T follicular helper cell (primary cell): ENCODE results near the gene DMPK.

Source experiments
- DNase-seq: peaks from one replicate; pipeline ENCODE4 v3.0.0-alpha.2; 2020; ENCODE audit warnings: low read depth
- total RNA-seq, 2 experiments: gene quantifications; one replicate each; lab custom pipeline; 2026; lab: John Stamatoyannopoulos, UW

DMPK gene, protein sequence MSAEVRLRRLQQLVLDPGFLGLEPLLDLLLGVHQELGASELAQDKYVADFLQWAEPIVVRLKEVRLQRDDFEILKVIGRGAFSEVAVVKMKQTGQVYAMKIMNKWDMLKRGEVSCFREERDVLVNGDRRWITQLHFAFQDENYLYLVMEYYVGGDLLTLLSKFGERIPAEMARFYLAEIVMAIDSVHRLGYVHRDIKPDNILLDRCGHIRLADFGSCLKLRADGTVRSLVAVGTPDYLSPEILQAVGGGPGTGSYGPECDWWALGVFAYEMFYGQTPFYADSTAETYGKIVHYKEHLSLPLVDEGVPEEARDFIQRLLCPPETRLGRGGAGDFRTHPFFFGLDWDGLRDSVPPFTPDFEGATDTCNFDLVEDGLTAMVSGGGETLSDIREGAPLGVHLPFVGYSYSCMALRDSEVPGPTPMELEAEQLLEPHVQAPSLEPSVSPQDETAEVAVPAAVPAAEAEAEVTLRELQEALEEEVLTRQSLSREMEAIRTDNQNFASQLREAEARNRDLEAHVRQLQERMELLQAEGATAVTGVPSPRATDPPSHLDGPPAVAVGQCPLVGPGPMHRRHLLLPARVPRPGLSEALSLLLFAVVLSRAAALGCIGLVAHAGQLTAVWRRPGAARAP
- total RNA-seq, result 6.6 to 13.1 reads per million in 2 experiments

- no peak for DNase-seq
Observed at GRCh38 chr19:45782162-45782691, at the start of gene DMPK. Gene DMPK (minus strand): TSS chr19:45782490. CDS start chr19:45782352, 138 bp downstream.

- DNase-seq, result no peak
Observed at GRCh38 chr19:45828945-45829344, 46.7 kb upstream of the DMPK start.

DNA sequence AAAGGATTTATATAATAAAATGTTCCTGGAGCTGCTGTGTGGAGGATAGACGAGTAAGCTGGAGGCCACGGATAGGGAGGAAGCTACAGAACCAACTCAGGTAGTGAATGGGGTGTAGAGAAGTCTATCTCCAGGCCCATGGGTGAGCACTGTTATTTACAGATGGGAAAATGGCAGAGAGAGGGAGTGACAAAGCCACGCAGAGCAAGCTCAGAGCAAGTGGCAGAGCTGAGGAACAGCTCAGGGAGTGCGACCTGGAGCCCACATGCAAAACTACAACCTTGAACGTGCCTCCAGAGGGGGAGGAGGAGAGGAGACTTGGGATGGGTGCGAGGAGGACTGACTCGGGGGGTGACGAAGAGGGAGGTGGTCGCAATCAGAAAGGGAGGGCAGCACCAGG is 46.2 kb upstream of the DMPK start:
- DNase-seq, result no peak

DNA sequence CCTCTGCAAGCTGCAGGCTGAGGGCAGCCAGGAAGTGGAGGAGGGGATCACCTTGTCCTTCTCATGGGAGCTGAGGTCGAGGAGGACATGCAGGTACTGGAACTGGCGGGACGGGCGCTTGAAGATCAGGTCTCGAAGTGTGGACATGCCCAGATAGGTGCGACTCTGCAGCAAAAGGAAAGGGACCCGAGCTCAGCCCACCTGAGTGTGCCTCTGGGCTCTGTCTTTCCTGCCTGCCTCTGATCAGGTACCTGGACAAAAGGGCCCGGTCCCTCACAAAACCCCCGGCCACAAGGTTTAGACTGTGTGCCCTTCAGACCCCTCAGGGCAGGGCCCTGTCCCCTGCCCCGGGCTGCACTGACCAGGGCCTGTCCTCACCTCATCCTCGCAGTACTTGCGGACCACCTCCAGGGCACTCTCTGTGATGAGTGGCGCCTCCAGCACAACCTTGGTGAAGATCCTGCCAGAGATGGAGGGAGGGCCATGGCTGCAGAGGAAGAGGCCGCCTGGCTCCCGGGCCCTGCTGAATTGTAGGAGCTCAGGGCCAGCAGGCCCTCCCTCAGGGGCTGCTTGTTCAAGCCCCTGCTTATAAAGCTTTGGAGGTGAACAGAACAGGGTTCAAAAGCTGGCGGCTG is 45.3 kb upstream of the DMPK start:
- no peak for DNase-seq

- DNase-seq, result no peak
Observed at GRCh38 chr19:45826934-45827333, 44.6 kb upstream of the DMPK start.

DNA sequence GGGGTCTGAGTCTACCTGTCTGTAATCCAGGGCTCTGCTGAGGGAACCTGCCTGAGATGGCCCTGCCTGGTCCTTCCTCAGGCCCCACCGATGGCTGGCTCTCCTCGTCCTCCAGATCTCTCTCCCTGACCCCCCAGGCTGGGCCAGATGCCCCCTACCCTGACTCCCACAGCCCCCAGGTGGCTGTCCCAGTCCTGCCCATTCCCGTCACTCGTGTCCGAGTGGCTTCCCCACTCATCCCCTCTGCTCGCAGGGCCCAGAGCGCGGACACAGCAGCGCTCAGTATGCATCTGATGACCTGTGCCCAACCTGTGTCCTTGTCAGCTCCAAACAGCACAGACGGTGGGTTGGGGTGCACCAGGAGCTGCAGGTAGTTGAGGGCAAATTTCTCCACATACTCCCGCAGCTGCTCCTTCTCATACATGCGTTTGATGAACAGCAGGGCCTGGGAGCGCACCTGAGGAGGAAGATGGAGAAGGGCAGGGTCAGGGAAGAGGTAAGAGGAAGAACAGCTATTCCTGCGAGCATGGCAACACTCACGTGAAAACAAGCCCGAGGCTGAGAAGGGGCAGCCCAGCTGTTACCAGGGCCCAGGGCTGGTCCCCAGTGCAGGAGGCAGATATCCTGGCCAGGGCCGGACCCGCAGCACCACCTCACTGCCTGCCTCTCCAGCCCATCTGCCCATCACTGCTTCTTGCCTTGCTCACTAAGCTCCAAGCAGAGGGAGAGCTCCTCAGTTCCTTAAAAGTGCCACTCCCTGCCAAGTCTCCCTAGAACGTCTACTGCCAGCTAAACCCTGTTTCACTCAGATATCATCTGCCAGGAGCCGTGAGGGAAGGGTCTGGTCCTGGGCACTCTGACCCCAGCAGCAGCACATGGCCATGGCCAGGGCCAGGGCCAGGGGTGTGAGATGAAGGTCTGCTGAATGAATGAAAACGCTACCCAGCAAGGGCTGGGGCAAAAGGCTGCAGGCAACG is 43.9 kb upstream of the DMPK start:
- DNase-seq, result no peak

DNA sequence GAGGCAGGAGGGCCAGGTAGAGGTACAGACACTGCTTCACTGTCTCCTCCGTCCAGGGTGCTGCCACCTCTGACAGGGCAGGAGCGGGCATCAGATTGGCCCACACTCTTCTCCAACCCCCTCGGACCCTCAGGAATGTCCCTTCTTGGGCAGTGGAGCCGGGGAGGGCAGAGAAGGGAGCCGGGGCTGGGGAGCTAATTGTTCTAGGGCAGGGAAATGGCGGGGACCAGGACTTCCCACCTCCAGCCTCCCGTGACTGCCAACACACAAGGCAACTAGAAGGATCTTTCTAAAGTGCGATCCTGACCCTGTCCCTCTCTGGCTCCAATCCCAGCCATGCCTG is 42.9 kb upstream of the DMPK start:
- DNase-seq, result no peak

GRCh38 chr19:45824531-45825262 is 42.4 kb upstream of the DMPK start:
- no peak for DNase-seq

- DNase-seq, result no peak
Observed at GRCh38 chr19:45824041-45824471, 41.8 kb upstream of the DMPK start.

DNA sequence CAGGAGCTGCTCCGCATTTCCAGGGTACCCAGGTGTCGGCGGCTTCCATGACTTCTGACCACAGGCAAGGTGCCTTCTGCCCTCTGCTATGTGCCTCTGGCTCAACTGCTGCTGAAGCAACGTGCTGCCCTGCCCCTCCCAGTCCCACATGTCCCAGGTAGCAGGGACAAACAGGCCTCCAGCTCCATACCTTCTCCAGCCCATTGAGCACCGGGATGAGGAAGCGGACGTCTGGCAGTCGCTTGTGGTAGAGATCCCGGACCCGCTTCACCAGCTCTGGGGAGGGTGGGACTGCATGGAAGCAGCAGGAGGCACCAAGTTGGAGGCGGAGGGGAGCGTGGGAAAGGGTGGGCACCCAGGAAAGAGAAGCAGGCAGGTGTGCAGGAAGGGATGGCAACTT is 40.9 kb upstream of the DMPK start:
- no peak for DNase-seq

- DNase-seq, result no peak
Observed at GRCh38 chr19:45822716-45823115, 40.4 kb upstream of the DMPK start.

DNA sequence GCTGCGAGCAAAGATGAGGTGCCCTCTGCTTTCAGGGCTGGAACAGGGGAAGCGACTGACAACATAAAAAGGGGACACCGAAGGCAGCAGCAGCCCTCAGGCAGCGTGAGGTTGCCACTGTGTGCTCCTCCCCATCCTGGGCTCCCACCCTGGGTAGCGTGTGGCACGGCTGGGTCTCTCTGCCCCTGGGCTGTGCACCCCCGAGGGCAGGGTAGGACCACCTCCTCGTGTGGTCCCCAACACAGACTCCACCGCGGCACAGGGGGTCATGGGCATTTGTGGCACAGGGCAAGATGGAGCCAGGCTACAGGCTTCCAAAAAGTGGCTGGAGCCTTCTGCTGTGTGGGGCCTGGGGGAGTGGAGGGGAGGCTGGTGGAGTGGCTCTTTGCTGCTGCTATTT is 39.3 kb upstream of the DMPK start:
- DNase-seq, result no peak

DNA sequence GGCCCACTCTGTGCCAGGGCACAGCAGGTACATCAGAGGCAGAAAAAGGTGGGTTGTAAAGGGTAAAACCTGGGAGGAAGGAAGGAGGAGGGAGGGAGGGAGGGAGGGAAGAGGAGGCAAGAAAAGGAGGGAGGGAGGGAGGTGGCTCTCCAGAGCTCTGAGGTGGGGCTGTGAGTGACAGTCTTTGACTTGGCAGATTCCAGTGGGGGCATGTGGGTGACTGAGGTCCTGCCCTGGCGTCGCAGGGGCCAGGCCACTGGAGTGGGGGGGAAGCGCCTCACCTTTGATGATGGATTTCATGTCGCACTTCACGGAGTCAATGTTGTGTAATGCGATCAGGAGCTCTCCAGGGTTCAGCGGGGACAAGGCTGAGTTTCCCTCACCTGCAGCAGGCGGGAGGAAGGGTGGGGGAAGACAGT is 38.8 kb upstream of the DMPK start:
- no peak for DNase-seq

DNA sequence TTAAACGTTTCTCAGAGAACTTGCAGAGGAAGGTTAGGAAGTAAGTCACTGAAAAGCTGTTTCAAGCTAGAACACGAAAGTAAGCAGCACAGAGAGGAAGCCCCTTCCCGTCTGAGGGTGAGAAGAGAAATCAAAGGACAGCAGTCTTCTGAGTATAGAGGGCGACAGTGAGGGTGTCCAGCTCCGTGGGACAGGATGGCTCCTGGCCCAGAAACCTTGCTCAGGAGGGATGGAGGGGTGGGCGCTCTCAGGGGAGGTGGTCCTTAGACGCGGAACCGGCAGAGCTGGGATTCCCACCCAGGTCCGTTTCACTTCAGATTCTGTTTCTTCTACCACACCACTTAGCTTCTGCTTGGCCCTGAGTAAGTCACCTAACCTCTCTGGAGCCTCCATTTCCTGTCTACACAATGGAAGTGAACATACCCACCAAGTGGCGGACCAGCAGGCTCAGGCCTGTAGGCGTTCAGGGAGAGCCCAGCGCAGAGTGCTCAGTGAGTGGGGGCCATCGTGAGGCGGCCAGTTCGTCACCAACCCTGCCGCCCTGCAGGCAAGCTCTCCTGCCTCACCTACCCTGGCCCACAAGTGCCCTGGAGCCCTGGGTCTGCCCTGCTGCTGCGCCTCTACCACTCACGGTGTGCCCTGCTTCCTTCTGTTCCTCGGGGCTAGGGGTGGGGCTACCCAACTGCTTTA is 38.3 kb upstream of the DMPK start:
- no peak for DNase-seq

GRCh38 chr19:45819769-45820168 is 37.5 kb upstream of the DMPK start:
- DNase-seq, result no peak

GRCh38 chr19:45817725-45818301 is 35.5 kb upstream of the DMPK start:
- no peak for DNase-seq

DNA sequence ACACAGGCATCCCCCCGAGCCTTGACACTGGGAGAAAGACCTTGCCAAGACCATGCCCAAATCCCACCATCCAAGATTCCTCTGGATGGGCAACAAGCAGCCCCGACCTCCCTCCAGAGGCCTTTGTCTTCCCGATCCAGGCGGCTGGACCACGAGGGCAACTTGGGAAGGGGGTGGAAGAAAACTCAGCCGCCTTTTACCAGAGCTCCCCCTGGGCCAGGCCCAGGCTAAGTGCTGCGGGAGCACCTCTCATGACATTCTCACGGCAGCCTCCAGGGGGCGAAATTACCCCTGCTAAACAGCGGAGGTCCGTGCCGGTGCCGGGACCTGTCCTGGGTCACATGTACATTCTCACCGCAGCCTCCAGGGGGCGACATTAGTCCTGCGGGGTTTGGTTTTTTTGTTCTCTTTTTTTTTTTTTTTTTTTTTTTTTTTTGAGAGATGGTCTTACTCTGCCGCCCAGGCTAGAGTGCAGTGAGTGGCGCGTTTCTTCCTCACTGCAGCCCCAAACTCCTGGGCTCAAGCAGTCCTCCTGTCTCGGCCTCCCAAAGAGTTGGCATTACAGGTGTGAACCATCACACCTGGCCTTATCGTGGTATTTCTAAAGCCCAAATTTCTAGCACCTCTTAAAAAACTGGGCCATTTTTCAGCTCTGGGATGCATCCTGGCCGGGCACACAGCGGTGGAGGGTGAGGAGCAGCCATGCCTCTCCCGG is 34.9 kb upstream of the DMPK start:
- peak; percentile 94 for DNase-seq

DNA sequence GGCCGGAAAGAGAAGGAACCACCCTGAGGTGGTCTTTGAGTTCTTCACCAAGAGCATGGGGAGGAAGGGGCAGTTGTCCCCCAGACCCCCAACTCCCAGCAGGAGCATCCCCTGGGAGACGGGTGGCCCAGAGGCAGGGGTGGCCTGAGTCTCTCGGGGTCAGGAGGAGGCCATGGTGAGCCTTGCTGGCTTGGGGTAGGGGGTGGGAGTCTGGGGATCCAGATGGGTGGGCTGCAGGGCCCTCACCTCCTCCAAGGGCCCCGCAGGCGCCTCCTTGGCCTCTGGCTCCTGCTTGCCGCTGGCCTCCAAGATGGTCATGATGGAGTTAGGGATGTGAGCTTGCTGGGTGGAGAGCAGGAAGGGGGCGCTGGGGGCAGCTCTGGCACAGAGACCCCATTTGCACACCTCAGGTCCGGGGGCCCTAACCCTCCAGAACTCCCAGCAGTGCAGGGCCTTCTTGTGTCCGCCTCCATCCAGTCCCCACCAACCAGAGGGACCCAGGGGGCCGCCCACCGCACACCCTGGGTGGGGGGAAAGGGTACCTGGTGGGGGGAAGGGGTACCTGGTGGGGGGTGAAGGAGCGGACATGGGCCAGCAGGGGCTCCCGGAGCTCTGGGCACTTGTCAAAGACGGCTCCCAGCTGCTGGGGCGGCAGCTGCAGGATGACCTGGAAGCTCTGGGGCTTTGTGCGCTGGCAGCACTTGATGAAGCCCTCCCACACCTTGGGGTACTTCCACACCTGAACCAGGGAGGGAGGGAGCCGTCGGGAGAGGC is 34.1 kb upstream of the DMPK start:
- no peak for DNase-seq
